HG02840 (cell line): ENCODE measurements around the gene XPO1.

Experiments used
- ATAC-seq: cut with Tn5 transposase; IDR thresholded peaks from one replicate; pipeline ENCODE4 v1.9.1; 2021; ENCODE audit warnings: mild to moderate bottlenecking, moderate library complexity, moderate number of reproducible peaks; ENCODE audit not compliant: unreplicated experiment, low FRiP score

XPO1 gene

GRCh38 chr2:61437170-61437569 lies 101.0 kb downstream of the XPO1 start:
- no peak for ATAC-seq

- no peak for ATAC-seq
Observed at GRCh38 chr2:61436092-61436491, 102.1 kb downstream of the XPO1 start.

DNA sequence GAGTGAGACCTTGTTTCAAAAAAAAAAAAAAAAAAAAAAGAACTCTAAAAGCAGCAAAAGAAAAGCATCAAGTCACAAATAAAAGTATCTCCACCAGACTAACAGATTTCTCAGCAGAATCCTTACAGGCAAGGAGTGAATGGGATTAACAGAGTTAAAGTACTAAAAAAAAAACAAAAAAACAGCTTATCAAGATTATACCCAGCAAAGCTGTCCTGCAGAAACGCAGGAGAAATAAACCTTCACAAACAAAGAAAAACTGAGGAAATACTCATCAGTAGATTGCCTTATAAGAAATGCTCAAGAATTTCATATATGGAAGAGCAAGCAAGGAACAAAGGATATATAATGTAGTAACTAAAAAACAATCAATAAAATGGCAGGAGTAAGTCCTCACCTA lies 102.9 kb downstream of the XPO1 start:
- ATAC-seq = no peak

DNA sequence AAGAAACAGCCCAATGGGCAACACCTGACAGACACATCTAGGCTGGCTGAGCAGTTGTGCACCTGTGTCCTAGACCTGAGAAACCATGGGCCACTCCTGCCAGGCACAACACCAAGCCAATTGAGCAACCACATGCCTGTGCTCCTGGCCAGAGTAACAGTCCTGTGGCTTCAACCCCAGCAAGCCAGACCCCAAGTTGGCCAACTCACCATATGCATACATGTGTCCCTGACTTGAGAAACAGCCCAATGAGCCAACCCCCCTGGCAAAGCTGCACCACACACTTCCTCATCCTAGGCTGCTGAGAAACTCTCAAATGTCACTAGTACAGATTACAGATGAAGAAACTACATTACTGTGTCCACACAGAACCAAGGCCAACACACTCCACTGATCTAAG lies 103.8 kb downstream of the XPO1 start:
- ATAC-seq = no peak

- no peak for ATAC-seq
Observed at GRCh38 chr2:61433606-61434005, 104.5 kb downstream of the XPO1 start.

- ATAC-seq = no peak
Observed at GRCh38 chr2:61432990-61433389, 105.2 kb downstream of the XPO1 start.

DNA sequence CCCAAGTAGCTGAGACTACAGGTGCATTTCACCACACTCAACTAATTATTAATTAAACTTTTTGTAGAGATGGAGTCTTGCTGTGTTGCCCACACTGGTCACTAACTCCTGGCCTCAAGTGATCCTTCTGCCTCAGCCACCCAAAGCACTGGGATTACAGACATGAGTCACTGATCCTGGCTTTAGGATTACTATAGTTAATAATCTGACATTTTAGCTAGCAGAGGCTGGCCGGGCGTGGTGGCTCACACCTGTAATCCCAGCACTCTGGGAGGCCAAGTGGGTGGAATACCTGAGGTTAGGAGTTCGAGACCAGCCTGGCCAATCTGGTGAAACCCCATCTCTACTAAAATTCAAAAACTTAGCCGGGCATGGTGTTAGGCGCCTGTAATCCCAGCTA lies 106.8 kb downstream of the XPO1 start:
- no peak for ATAC-seq
